ENCODE data around the gene TSPOAP1. TPM values are rescaled to one million over a fixed set of nuclear protein-coding genes. Genes with fewer than 3 reads are reported as not detected.

TSPOAP1 gene
- total and polyA plus RNA-seq, 2 of the 4 experiments (the other 2 are of a cell fraction): 0.90 to 1.6 TPM

GRCh38 chr17:58283674-58284612, 44.7 kb downstream of the TSPOAP1 start:
- Histone ChIP-seq H3K9me1 (ENCODE audit: insufficient read depth, low read length) (no peaks in the 10 kb centered on the region), H3K56ac (ENCODE audit: extremely low read depth, insufficient read depth, low read length) (no peak overlapping the region), H3K27me3 (ENCODE audit: control insufficient read depth, insufficient read depth, low read length) (peaks cover 24% of the 10 kb centered on the region), H3K9ac (ENCODE audit: low read depth, low read length) (no peak overlapping the region), H2AFZ (replicated peaks; ENCODE audit: low read length, poor library complexity) (peak overlapping the region; percentile 43), H3K9me3 (ENCODE audit: control insufficient read depth, insufficient read depth, low read length) (no peaks in the 10 kb centered on the region), H2BK5ac (ENCODE audit: low read depth, low read length, poor library complexity, severe bottlenecking) (no peak overlapping the region), H4K20me1 (ENCODE audit: insufficient read depth, low read length) (no peaks in the 10 kb centered on the region), H2AK5ac (ENCODE audit: low read depth, low read length) (no peak overlapping the region), H3K23ac (ENCODE audit: low read depth, low read length) (no peak overlapping the region), H3K27ac (ENCODE audit: insufficient read depth, low read length) (no peak overlapping the region), H4K8ac (ENCODE audit: low read depth in 2 of 2, low read length in 2 of 2) (no peak overlapping the region), H3K4me2 (ENCODE audit: low read depth, low read length) (no peak overlapping the region), H3K79me1 (ENCODE audit: low read depth in 1 of 2, low read length in 2 of 2) (no peaks in the 10 kb centered on the region), H2AK9ac (replicated peaks; ENCODE audit: low read depth, low read length, poor library complexity) (no peak overlapping the region), H3K36me3 (ENCODE audit: control insufficient read depth, insufficient read depth, low read length) (no peaks in the 10 kb centered on the region), H4K5ac (ENCODE audit: low read depth, low read length) (no peak overlapping the region), H2BK15ac (ENCODE audit: low read depth, low read length) (no peak overlapping the region), H2BK120ac (ENCODE audit: low read depth, low read length) (no peak overlapping the region), H3K4me3 (ENCODE audit: insufficient read depth, low read depth, low read length) (no peak overlapping the region), H3K18ac (ENCODE audit: low read depth, low read length) (no peak overlapping the region), H3K14ac (replicated peaks; ENCODE audit: low read depth, low read length) (no peak overlapping the region), H2BK20ac (ENCODE audit: low read depth, low read length) (no peak overlapping the region), H3K4me1 (ENCODE audit: control insufficient read depth, insufficient read depth, low read length) (no peaks in the 10 kb centered on the region), H3K4ac (ENCODE audit: low read depth, low read length) (no peak overlapping the region), H4K91ac (ENCODE audit: insufficient read depth, low read depth, low read length) (no peak overlapping the region)
- CTCF ChIA-PET: no interaction called here
- 66% methylated on average over 3 of the region's 12 CpGs; no CpG with 5 or more reads in 1 of the 2 experiments for WGBS, 2 experiments (ENCODE audit: extremely low coverage in 2 of 2, insufficient read length in 1 of 2)
- in situ Hi-C loops (cut with MboI; ENCODE audit: low sequenced_read_pairs): no loop called here
- intact Hi-C loops (cut with micrococcal nuclease): no loop called here
- dilution Hi-C loops (cut with HindIII; ENCODE audit: low sequenced_read_pairs, unreplicated experiment): no loop called here
- ATAC-seq (ENCODE audit: low read depth) (no peak), DNase-seq (no peak)
- BruUV-seq (replicated peaks): no TSS peak
- POLR2A ChIA-PET (ENCODE audit: unreplicated experiment): no interaction called here
- TF ChIP-seq RCOR1 (IDR thresholded peaks at IDR 0.05; ENCODE audit: insufficient replicate concordance, low read length) (no peak), MAZ (IDR thresholded peaks at IDR 0.05; ENCODE audit: borderline replicate concordance, low read depth, low read length) (no peak), MAFK (IDR thresholded peaks at IDR 0.05; ENCODE audit: low read depth, low read length) (no peak), CTCF (conservative IDR thresholded peaks at IDR 0.05; ENCODE audit: low read depth, low read length) (no peak), NFE2L2 (IDR thresholded peaks at IDR 0.05; ENCODE audit: low read depth, low read length) (no peak), RAD21 (IDR thresholded peaks at IDR 0.05; ENCODE audit: low read length) (no peak), POLR2A (IDR thresholded peaks at IDR 0.05; ENCODE audit: low read depth, low read length) (no peak), CEBPB (IDR thresholded peaks at IDR 0.05; ENCODE audit: low read depth, low read length) (no peak), MXI1 (IDR thresholded peaks at IDR 0.05; ENCODE audit: borderline replicate concordance, low read depth, low read length) (no peak), ELK1 (IDR thresholded peaks at IDR 0.05; ENCODE audit: borderline replicate concordance, low read depth, low read length) (no peak), SMC3 (IDR thresholded peaks at IDR 0.05; ENCODE audit: low read depth, low read length) (no peak), USF2 (IDR thresholded peaks at IDR 0.05; ENCODE audit: low read depth, low read length) (no peak), RFX5 (IDR thresholded peaks at IDR 0.05; ENCODE audit: low read depth, low read length) (no peak), BHLHE40 (IDR thresholded peaks at IDR 0.05; ENCODE audit: low read depth, low read length) (no peak), FOS (IDR thresholded peaks at IDR 0.05; ENCODE audit: low read depth, low read length) (no peak)

Measured in IMR-90 (cell line).